ENCODE results near the gene STARD3. TPM values are rescaled to one million over a fixed set of nuclear protein-coding genes. Genes with fewer than 3 reads are reported as not detected.

The STARD3 gene
- total RNA-seq, 4 donors from 2014 or later, result 102 to 212 (median 145) TPM

- H3K27ac ChIP-seq, result peak within 1 kb of the TSS; percentile 1 to 97 (median 85)
- no peaks in the 10 kb centered on the region for H3K36me3 ChIP-seq
- H3K4me1 ChIP-seq, result peaks cover 5 to 28% (median 10%) of the 10 kb centered on the region in 4 donors
- no peaks in the 10 kb centered on the region for H3K27me3 ChIP-seq
- TF ChIP-seq POLR2A (IDR thresholded peaks at IDR 0.05), result peak; percentile 24 to 56
- TF ChIP-seq CTCF (IDR thresholded peaks at IDR 0.05), result no peak
- no peaks in the 10 kb centered on the region for H3K9me3 ChIP-seq
- DNase-seq, result peak in 1 of 3 donors; percentile 63
- peak within 1 kb of the TSS; percentile 25 to 70 (median 44) for H3K4me3 ChIP-seq
These were observed 10.5 kb upstream of the STARD3 start, which contains the start of gene PPP1R1B for GRCh38 chr17:39626171-39627046. Gene PPP1R1B, plus strand, starts transcription at chr17:39626952. Its CDS starts 441 bp downstream, at chr17:39627393.

GRCh38 chr17:39627047-39627711, 9.8 kb upstream of the STARD3 start:
- no peak for TF ChIP-seq CTCF (IDR thresholded peaks at IDR 0.05)
- TF ChIP-seq POLR2A (IDR thresholded peaks at IDR 0.05), result peak; percentile 3
- peak overlapping the region; percentile 1 to 97 (median 85) for H3K27ac ChIP-seq
- peak overlapping the region; percentile 25 to 70 (median 44) for H3K4me3 ChIP-seq
- no peaks in the 10 kb centered on the region for H3K27me3 ChIP-seq
- no peaks in the 10 kb centered on the region for H3K9me3 ChIP-seq
- peaks cover 5 to 32% (median 8%) of the 10 kb centered on the region in 4 donors for H3K4me1 ChIP-seq
- no peak for DNase-seq
- no peaks in the 10 kb centered on the region for H3K36me3 ChIP-seq

GRCh38 chr17:39627712-39628516, 9.0 kb upstream of the STARD3 start:
- Histone ChIP-seq H3K27me3 (no peaks in the 10 kb centered on the region), H3K4me1 (peaks cover 5 to 31% (median 8%) of the 10 kb centered on the region in 4 donors), H3K36me3 (no peaks in the 10 kb centered on the region), H3K4me3 (peak overlapping the region in 3 of 4 donors; percentile 7 to 70 (median 56)), H3K9me3 (no peaks in the 10 kb centered on the region), H3K27ac (peak overlapping the region; percentile 1 to 97 (median 86))
- DNase-seq, result peak in 1 of 3 donors; percentile 76
- no peak for TF ChIP-seq CTCF (IDR thresholded peaks at IDR 0.05)
- peak; percentile 20 to 58 for TF ChIP-seq POLR2A (IDR thresholded peaks at IDR 0.05)

- Histone ChIP-seq H3K4me3 (peak overlapping the region in 2 of 4 donors; percentile 29 to 70), H3K36me3 (no peaks in the 10 kb centered on the region), H3K27ac (peak overlapping the region in 3 of 4 donors; percentile 82 to 97 (median 91)), H3K9me3 (no peaks in the 10 kb centered on the region), H3K27me3 (no peaks in the 10 kb centered on the region), H3K4me1 (peaks cover 4 to 31% (median 11%) of the 10 kb centered on the region in 4 donors)
- TF ChIP-seq CTCF (IDR thresholded peaks at IDR 0.05) (peak in 1 of 6 experiments; percentile 11), POLR2A (IDR thresholded peaks at IDR 0.05) (peak; percentile 37 to 68)
- peak in 2 of 3 donors; percentile 86 to 87 for DNase-seq
These were observed 8.1 kb upstream of the STARD3 start for GRCh38 chr17:39628655-39629493.

Data from Peyer's patch (tissue), 4 donors.